HG03354 (cell line): ENCODE measurements around the gene NUDT22.

Experiments used
- ATAC-seq: cut with Tn5 transposase; IDR thresholded peaks from one replicate; pipeline ENCODE4 v1.9.1; 2021; ENCODE audit warnings: mild to moderate bottlenecking; ENCODE audit not compliant: unreplicated experiment, poor library complexity, severe bottlenecking

The NUDT22 gene

DNA sequence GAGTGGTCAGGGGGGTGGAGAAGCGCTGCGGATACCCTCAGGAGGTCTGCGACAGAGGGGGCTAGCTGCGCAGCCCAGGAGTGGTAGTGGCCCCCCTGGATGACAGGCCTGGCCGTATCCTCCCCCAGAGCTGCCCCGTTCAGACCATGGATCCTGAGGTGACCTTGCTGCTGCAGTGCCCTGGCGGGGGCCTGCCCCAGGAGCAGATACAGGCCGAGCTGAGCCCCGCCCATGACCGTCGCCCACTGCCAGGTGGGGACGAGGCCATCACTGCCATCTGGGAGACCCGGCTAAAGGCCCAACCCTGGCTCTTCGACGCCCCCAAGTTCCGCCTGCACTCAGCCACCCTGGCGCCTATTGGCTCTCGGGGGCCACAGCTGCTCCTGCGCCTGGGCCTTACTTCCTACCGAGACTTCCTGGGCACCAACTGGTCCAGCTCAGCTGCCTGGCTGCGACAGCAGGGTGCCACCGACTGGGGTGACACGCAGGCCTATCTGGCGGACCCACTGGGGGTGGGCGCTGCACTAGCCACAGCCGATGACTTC is 505 bp downstream of the NUDT22 start:
- peak; percentile 20 for ATAC-seq

DNA sequence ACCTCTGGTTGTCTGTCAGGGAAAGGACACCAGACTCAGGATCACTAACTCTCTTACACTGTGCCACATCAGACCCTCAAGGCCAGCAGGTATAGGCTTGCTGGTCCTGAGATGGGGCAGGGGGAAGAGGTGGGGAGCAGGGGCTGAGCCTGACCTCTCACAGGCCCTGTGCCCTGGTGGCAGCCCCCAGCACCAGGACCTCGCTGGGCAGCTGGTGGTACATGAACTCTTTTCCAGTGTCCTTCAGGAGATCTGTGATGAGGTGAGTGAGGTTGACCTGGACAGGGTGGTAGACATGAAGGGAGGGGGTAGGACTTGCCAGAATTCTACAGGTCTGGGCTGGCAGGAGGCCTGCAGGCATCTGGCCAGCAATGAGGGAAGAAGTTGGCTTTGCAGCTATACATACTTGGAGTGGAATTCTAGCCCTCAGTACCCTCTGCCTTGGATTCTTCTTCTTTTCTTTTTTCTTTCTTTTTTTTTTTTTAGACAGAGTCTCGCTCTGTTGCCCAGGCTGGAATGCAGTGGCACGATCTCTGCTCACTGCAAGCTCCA is 1.4 kb downstream of the NUDT22 start:
- ATAC-seq, result no peak

DNA sequence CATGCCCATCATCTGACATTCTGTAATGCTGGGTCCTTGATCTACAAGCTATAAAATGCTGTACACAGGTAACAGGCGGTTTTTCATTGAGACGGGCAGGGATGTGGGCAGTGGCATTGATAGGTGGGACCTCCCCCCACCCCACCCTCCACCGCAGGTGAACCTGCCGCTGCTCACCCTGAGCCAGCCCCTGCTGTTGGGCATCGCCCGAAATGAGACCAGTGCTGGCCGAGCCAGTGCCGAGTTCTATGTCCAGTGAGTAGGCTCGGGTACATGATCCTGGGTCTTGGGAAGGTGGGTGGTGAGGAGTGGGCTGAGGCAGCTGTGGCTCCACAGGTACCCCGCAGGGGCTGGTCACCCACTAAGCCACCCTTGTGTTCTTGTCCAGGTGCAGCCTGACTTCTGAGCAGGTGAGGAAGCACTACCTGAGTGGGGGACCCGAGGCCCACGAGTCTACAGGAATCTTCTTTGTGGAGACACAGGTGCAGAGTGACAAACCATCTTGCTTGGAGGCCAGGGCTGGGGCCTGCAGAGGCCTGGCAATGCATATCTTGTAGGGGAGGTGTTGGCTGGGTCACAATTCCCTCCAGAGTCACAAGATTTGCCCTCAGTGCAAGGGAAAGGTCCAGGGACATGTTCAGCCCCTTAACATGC is 3.1 kb downstream of the NUDT22 start:
- no peak for ATAC-seq

DNA sequence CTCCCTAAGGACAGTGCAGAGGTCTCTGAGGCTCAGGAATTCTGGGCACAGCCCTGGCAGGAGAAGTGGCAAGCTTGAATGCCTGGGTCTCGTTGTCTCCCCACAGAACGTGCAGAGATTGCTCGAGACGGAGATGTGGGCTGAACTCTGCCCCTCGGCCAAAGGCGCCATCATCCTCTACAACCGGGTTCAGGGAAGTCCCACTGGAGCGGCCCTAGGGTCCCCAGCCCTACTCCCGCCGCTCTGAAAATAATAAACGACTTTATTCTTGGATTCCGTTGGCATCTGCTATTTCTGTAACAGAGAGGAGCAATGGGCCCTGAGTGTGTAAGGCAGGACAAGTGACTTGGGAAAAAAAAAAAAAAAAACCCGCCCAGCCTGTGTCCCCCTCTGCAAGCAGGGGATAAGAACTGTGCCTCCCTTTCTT is 3.7 kb downstream of the NUDT22 start:
- ATAC-seq, result no peak

DNA sequence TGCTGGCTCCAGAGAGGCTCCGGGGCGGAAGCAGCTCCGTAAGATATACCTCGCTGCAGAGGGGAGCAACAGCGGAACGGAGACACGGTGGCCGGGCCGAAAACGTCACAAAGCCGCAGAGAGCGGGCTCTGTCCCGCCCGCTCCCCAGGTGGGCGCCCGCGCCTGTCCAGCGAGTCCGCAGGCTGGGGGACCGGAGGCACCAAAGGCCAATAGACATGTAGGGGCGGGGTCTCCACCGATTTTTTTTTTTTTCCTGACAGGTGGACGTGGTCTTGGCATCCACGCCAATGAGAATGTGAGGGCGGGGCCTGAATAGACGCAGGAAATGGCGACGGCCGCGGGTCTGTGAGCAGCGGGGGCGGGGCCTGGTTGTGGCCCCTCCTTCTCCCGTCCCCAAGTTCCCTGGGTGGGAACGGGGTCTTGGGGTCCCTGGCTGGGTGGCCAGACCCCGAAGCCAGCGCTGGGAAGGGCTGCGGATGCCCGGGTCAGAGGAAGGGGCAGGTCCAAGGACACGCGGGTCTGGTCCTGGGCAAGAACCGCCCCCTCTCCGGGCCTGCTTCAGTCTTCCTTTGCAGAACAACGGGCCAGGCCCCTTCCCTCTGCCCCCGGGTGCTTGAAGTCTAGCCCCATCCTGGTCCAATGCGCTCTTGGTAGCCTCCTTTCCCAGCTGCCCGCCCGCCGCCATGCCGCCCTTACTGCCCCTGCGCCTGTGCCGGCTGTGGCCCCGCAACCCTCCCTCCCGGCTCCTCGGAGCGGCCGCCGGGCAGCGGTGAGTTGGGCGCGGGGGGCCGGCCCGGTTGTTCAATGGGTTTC is 4.3 kb downstream of the NUDT22 start, which contains the start of gene DNAJC4:
TSS of gene DNAJC4 (plus strand) at position 378 of the 814 bp plus-strand sequence. CDS start at position 685, 307 bp downstream.
- peak; percentile 53 for ATAC-seq

DNA sequence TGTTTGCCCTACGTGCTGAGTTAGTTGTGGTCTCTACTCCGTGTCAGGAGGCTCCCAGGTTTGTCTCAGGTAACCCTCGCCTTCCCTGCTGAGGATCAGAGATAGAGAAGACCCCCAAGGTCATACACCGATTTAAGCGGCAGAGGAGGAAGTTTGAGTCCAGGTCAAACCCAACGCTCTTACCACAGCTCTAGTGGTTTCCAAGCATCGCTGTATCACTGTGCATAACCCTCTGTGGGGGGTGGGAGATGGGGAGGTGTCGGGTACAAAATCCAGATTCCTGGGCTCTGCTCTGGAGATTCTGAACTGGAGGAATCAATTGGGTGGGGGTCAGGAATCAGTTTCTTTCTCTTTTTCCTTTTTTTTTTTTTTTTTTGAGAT is 4.9 kb downstream of the NUDT22 start:
- ATAC-seq, result no peak

DNA sequence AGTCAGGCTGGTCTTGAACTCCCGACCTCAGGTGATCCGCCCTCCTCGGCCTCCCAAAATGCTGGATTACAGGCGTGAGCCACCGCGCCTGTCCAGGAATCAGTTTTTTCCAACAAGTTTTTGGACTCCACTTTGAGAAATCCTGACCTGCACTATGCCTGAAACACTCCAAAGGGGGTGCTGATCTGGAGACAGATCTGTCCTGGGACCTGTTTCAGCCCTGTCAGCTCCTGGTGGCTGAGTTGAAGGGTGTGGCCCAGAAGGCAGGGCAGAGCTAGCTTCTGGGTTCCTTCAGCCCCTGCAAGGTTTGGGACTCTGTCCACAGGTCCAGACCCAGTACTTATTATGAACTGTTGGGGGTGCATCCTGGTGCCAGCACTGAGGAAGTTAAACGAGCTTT is 5.5 kb downstream of the NUDT22 start:
- ATAC-seq, result no peak

DNA sequence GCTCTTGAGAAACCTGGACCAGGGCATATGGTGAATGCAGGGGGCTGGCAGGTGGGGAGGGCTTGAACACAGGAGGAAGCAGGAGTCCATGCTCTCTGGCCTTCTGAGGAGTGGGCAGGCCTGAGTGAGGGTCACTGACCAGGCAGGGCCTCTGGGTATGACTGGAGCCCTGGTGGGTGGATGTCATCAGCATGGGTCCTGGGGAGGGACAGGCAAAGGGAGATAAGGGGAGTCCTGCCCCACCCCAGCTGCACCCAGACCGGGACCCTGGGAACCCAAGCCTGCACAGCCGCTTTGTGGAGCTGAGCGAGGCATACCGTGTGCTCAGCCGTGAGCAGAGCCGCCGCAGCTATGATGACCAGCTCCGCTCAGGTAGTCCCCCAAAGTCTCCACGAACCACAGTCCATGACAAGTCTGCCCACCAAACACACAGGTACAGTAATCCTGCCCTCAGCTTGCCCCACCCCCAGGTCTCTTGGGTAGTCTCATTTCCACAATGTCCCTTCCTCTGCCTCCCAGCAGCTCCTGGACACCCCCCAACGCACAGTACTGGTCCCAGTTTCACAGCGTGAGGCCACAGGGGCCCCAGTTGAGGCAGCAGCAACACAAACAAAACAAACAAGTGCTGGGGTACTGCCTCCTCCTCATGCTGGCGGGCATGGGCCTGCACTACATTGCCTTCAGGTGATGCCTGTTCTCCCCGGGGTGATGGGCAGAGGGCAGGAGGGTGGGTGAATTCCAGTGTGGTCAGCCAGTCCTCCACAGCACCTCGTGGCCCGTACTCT is 6.3 kb downstream of the NUDT22 start:
- no peak for ATAC-seq

DNA sequence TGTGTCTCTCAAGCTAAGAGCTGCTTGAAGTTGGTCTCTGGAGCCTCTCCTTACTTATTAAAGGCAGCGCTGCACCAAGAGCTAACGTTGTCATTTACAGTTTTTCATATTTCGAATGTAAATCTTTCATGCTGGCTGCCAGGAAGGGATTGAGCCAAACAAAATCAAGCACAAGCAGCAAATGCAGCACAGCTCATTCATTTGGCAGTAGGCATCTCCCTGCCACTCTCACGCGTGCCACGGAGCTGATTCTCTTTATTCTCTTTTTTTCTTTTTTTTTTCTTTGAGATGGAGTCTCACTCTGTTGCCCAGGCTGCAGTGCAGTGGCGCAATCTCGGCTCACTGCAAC is 6.9 kb downstream of the NUDT22 start:
- ATAC-seq, result no peak

DNA sequence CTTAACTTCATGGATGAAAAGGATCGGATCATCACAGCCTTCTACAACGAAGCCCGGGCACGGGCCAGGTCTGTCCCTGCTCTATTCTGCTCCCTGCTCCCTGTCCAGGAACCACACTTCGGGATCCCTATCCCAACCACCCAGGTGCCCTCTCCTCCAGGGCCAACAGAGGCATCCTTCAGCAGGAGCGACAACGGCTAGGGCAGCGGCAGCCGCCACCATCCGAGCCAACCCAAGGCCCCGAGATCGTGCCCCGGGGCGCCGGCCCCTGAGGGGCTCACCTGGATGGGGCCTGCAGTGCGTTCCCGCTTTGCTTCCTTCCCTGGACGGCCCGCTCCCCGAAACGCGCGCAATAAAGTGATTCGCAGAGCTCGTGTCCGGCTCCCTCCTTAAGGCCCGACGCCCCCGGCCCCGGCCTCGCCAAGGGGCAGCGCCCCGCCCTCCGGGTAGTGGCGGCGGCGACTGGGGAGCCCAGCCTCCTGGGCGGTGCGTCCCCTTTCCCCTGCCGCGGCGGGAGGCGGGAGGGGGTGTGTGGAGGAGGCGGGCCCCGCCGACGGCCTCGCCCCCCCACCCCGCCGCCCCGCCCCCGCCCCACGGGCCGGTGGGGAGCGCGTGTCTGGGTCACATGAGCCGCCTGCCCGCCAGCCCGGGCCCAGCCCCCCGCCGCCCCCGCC is 8.0 kb downstream of the NUDT22 start, which contains the start of gene VEGFB:
TSS of gene VEGFB (plus strand) at position 672 of the 674 bp plus-strand sequence. CDS start 250 bp downstream, outside the sequence.
- ATAC-seq, result peak; percentile 34

DNA sequence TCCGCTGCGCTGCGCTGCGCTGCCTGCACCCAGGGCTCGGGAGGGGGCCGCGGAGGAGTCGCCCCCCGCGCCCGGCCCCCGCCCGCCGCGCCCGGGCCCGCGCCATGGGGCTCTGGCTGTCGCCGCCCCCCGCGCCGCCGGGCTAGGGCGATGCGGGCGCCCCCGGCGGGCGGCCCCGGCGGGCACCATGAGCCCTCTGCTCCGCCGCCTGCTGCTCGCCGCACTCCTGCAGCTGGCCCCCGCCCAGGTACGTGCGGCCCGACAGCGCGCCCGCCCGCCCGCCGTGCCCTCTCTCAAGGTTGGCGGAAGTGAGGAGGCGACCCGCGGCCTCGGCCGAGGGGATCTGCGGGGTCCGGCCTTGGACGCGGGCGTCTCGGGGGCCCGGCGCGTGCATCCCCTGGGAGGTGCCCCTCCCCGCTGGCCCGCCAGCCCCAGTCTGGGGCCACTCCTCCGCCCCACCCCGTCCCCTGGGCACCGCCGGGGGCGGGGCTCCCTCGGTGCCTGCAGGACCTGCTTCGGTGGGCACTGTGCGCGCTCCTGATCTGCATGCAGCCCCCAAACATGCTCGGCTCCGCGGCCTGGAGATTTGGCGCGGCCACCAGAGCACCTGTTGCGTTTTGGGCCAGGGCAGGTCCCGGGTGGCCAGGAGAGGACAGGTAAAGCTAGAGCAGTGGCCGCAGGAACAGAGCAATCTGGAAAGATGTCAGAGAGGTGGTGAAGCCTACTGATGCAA is 8.7 kb downstream of the NUDT22 start:
- ATAC-seq, result peak; percentile 24

DNA sequence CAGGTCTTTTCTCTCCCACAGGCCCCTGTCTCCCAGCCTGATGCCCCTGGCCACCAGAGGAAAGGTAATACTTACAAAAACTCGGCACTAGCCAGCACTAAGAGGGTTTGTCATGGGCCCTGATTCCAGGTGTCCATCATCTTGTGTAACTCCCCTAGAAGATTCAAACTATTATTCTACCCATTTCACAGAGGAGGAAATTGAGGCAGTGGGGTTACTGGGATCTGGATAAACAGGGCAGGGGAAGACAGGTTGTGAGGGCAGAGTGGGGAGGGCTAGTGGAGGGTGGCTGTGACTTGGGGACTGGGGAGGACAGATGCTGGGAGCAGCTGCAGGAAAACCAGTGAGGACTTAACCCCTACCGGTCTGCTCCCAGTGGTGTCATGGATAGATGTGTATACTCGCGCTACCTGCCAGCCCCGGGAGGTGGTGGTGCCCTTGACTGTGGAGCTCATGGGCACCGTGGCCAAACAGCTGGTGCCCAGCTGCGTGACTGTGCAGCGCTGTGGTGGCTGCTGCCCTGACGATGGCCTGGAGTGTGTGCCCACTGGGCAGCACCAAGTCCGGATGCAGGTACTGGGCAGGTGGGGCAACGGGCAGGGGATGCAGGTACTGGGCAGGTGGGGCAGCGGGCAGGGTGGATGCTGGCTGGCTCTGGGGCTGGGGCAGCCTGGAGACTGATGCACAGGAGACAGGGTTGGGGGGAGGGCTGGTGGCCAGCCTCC is 9.5 kb downstream of the NUDT22 start:
- no peak for ATAC-seq

DNA sequence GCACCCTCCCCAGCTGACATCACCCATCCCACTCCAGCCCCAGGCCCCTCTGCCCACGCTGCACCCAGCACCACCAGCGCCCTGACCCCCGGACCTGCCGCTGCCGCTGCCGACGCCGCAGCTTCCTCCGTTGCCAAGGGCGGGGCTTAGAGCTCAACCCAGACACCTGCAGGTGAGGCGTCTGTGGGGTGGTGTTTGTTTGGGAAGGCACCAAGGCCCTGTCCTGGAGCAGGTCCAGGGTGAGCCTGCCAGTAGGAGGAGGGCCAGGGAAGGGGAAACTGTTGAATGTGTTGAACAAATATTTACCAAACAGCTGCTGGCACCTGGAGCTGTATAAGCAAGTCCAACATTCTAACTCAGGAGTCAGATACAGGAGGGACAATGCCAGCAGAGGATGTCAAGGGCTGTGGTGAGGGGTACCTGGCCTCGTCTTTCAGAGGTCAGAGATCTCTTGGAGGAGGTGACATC is 11.4 kb downstream of the NUDT22 start:
- no peak for ATAC-seq

DNA sequence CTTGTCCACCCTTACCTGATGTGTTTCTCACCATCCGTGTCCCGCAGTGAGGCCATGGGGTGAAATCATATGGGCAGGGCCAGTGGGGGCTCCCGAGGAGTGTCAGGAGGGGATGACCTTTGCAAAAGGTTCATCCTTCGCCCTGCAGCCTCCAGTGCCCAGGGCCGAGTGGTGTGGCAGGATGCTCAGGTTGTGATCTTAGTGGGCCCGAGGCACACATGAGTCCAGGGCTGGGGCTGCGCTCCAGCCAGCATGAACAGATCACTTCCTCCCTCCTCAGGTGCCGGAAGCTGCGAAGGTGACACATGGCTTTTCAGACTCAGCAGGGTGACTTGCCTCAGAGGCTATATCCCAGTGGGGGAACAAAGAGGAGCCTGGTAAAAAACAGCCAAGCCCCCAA is 12.0 kb downstream of the NUDT22 start:
- ATAC-seq, result no peak

DNA sequence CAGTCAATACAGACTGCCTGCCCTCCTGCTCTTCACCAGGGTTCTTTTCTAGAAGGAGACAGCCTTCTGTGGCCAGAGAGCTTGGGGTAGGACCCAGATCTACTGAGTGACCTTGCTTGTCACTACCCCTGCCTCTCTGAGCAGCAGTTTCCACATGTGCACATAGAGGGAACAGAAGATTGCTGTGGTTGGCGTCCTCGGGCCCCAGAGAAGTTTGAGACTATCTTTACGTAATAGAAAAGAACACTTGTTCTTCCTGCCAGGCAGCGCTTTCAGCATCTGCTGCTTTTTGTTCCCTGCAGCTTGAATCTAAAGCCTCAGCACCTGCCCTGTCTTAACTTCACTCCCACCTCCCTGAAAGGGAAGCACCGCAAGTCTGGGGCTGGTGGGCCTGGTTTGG is 12.9 kb downstream of the NUDT22 start:
- no peak for ATAC-seq

DNA sequence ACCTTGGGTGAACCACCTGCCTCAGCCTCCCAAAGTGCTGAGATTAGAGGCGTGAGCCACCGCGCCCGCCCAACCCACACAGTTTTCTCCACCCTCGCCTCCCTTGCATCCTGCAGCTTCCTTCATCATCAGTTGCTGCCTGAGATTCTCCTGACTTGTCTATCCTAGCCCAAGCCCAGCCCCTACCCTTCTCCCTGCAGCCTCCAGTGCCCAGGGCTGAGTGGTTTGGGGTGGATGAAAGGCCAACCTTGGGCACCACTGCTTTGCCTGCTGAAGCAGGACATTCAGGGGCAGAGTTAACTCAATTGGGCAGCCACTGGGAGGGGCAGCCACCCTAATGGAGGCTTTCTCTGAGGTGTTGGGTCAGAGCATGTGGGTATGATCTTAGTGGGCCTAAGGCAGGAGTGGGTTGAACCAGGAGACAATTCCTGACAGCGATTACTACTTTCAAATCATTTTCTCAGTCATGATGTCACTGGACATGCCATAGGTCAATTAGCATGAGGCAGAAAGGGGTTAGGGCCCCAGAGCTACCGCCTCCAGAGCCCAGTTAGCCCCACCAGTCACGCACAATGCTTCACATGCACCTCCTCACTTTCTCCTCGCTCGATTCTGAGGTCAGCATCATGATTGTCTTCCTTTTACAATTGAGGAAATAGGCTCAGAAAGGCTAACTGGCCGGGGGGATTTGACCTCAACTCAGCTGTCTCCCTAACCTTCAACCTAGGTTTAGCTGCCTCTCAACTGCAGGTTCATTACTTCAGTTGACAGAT is 13.8 kb downstream of the NUDT22 start:
- ATAC-seq, result peak; percentile 5
